ENCODE results near the gene KRTAP4-16.
A peak's percentile ranks its signal among the peaks of the same experiment; 100 is the strongest.
"Not testable (repeated sequence)": the region's sequence is repeated elsewhere in the genome, so short reads cannot be mapped to it uniquely, and the experiment has no call there.

The KRTAP4-16 gene

GRCh38 chr17:41144846-41145245, 42.8 kb upstream of the KRTAP4-16 start:
- no peak for TF ChIP-seq CTCF (IDR thresholded peaks at IDR 0.05; ENCODE audit: extremely low read depth, missing control alignments)
- DNase-seq (ENCODE audit: low spot score), result no peak

GRCh38 chr17:41141361-41141760, 39.4 kb upstream of the KRTAP4-16 start:
- no peak for TF ChIP-seq CTCF (IDR thresholded peaks at IDR 0.05; ENCODE audit: extremely low read depth, missing control alignments)
- no peak for DNase-seq (ENCODE audit: low spot score)

GRCh38 chr17:41140360-41141131, 38.5 kb upstream of the KRTAP4-16 start, which contains the start of gene KRTAP4-6:
Gene KRTAP4-6 (minus strand): TSS chr17:41140544. CDS start chr17:41140487, 57 bp downstream.
- DNase-seq (ENCODE audit: low spot score), result no peak
- no peak for TF ChIP-seq CTCF (IDR thresholded peaks at IDR 0.05; ENCODE audit: extremely low read depth, missing control alignments)

- not testable (repeated sequence) for DNase-seq (ENCODE audit: low spot score)
Measured at GRCh38 chr17:41139865-41140264, 37.9 kb upstream of the KRTAP4-16 start.

GRCh38 chr17:41133880-41134735, 32.1 kb upstream of the KRTAP4-16 start:
- no peak for DNase-seq (ENCODE audit: low spot score)
- no peak for TF ChIP-seq CTCF (IDR thresholded peaks at IDR 0.05; ENCODE audit: extremely low read depth, missing control alignments)

- peak; percentile 25 for DNase-seq (ENCODE audit: low spot score)
- no peak for TF ChIP-seq CTCF (IDR thresholded peaks at IDR 0.05; ENCODE audit: extremely low read depth, missing control alignments)
Measured at GRCh38 chr17:41131979-41132378, 30.0 kb upstream of the KRTAP4-16 start.

- TF ChIP-seq CTCF (IDR thresholded peaks at IDR 0.05; ENCODE audit: extremely low read depth, missing control alignments), result no peak
Measured at GRCh38 chr17:41127371-41127770, 25.4 kb upstream of the KRTAP4-16 start.

More at GRCh38 chr17:41127371-41127770, 25.4 kb upstream of the KRTAP4-16 start:
- DNase-seq (ENCODE audit: low spot score), result no peak

Measured in GM20000 (cell line).